Measurements from ENCODE around the gene PPP1R9A.
A peak's percentile ranks its signal among the peaks of the same experiment; 100 is the strongest.

The PPP1R9A gene

GRCh38 chr7:94907026-94907810 is at the start of gene PPP1R9A:
Gene PPP1R9A, plus strand, starts transcription at chr7:94907594. Its CDS starts 2,520 bp downstream, at chr7:94910114.
- H3K27ac Mint-ChIP-seq, result no peak within 1 kb of the TSS
- H3K36me3 Mint-ChIP-seq (ENCODE audit: low read depth), result no peaks in the 10 kb centered on the region
- peaks cover 47% of the 10 kb centered on the region for H3K27me3 Mint-ChIP-seq (ENCODE audit: low read depth)
- no peaks in the 10 kb centered on the region for H3K9me3 Mint-ChIP-seq
- no peak for DNase-seq (ENCODE audit: low spot score)
- H3K4me1 Mint-ChIP-seq (ENCODE audit: low read depth), result no peaks in the 10 kb centered on the region
- H3K4me3 Mint-ChIP-seq, result peak within 1 kb of the TSS; percentile 7

- Mint-ChIP-seq H3K4me3 (no peak overlapping the region), H3K27me3 (ENCODE audit: low read depth) (no peaks in the 10 kb centered on the region), H3K27ac (no peak overlapping the region), H3K36me3 (ENCODE audit: low read depth) (no peaks in the 10 kb centered on the region), H3K4me1 (ENCODE audit: low read depth) (no peaks in the 10 kb centered on the region), H3K9me3 (peaks cover 1% of the 10 kb centered on the region)
- no peak for DNase-seq (ENCODE audit: low spot score)
Measured at GRCh38 chr7:94871132-94871531, 36.3 kb upstream of the PPP1R9A start.

DNA sequence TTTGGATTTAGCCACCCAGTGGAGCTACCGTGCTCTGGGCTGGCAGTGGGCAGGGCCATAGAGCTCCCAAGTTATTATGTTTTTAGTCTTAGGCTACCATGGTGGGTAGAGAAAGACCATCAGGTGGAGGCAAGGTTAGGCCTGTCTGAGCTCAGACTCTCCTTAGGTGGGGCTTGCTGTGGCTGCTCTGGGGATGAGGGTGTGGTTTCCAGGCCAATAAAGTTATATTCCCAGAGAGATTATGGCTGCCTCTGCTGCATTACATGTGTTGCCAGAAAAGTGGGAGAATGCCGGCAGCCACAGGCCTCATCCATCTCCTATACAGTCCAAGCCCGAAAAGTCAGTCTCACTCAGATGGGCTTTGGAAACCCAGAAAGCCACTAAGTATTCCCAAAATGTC is 34.2 kb upstream of the PPP1R9A start:
- no peak for DNase-seq (ENCODE audit: low spot score)
- no peak overlapping the region for H3K27ac Mint-ChIP-seq
- no peaks in the 10 kb centered on the region for H3K36me3 Mint-ChIP-seq (ENCODE audit: low read depth)
- H3K9me3 Mint-ChIP-seq, result peaks cover 8% of the 10 kb centered on the region
- H3K4me3 Mint-ChIP-seq, result no peak overlapping the region
- H3K27me3 Mint-ChIP-seq (ENCODE audit: low read depth), result no peaks in the 10 kb centered on the region
- H3K4me1 Mint-ChIP-seq (ENCODE audit: low read depth), result no peaks in the 10 kb centered on the region

DNA sequence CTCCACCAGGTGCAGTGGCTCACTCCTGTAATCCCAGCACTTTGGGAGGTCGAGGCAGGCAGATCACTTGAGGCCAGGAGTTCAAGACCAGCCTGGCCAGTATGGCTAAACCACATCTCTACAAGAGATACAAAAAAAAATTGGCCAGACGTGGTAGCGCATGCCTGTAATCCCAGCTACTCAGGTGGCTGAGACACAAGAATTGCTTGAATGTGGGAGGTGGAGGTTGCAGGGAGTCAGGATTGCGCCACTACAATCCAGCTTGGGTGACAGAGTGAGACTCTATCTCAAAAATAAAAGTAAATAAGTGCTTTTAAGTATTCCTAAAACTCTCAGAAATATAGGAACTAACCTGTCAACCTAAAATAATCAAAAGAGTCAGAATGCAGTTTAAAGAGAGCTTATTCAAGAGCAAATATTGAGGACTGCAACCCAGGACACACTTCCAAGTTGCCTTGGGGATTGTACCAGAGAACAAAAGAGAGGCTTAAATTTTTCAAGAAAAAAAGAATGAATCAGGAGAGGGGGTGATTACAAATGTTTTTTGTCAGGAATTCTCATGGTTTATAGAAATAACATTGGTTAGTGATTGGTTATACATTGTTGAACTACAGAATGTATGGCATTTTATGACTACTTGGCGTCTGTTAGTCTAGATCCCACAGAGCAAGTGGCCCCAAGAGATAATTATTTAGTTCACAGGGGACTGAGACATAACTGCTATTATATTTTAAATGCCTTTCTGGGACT is 33.2 kb upstream of the PPP1R9A start:
- Mint-ChIP-seq H3K9me3 (peaks cover 8% of the 10 kb centered on the region), H3K27ac (no peak overlapping the region), H3K36me3 (ENCODE audit: low read depth) (no peaks in the 10 kb centered on the region)

GRCh38 chr7:94875201-94875600 is 32.2 kb upstream of the PPP1R9A start:
- Mint-ChIP-seq H3K4me1 (ENCODE audit: low read depth) (no peaks in the 10 kb centered on the region), H3K27me3 (ENCODE audit: low read depth) (no peaks in the 10 kb centered on the region), H3K9me3 (peaks cover 8% of the 10 kb centered on the region), H3K4me3 (no peak overlapping the region), H3K27ac (no peak overlapping the region), H3K36me3 (ENCODE audit: low read depth) (no peaks in the 10 kb centered on the region)
- no peak for DNase-seq (ENCODE audit: low spot score)

More for the DNA sequence above, 33.2 kb upstream of the PPP1R9A start:
- no peak overlapping the region for H3K4me3 Mint-ChIP-seq
- DNase-seq (ENCODE audit: low spot score), result no peak
- H3K27me3 Mint-ChIP-seq (ENCODE audit: low read depth), result no peaks in the 10 kb centered on the region
- H3K4me1 Mint-ChIP-seq (ENCODE audit: low read depth), result no peaks in the 10 kb centered on the region

- no peak for DNase-seq (ENCODE audit: low spot score)
- Mint-ChIP-seq H3K27me3 (ENCODE audit: low read depth) (no peaks in the 10 kb centered on the region), H3K36me3 (ENCODE audit: low read depth) (no peaks in the 10 kb centered on the region), H3K4me1 (ENCODE audit: low read depth) (no peaks in the 10 kb centered on the region), H3K9me3 (peaks cover 8% of the 10 kb centered on the region), H3K4me3 (no peak overlapping the region), H3K27ac (no peak overlapping the region)
Measured at GRCh38 chr7:94877731-94878670, 29.4 kb upstream of the PPP1R9A start.

GRCh38 chr7:94882891-94883290 is 24.5 kb upstream of the PPP1R9A start:
- Mint-ChIP-seq H3K36me3 (ENCODE audit: low read depth) (no peaks in the 10 kb centered on the region), H3K27me3 (ENCODE audit: low read depth) (no peaks in the 10 kb centered on the region), H3K27ac (no peak overlapping the region), H3K4me1 (ENCODE audit: low read depth) (no peaks in the 10 kb centered on the region), H3K9me3 (peaks cover under 1% of the 10 kb centered on the region), H3K4me3 (no peak overlapping the region)
- no peak for DNase-seq (ENCODE audit: low spot score)

GRCh38 chr7:94883616-94884015 is 23.8 kb upstream of the PPP1R9A start:
- H3K4me1 Mint-ChIP-seq (ENCODE audit: low read depth), result no peaks in the 10 kb centered on the region
- no peak for DNase-seq (ENCODE audit: low spot score)
- no peaks in the 10 kb centered on the region for H3K36me3 Mint-ChIP-seq (ENCODE audit: low read depth)
- H3K27me3 Mint-ChIP-seq (ENCODE audit: low read depth), result no peaks in the 10 kb centered on the region
- no peak overlapping the region for H3K27ac Mint-ChIP-seq
- H3K9me3 Mint-ChIP-seq, result no peaks in the 10 kb centered on the region
- no peak overlapping the region for H3K4me3 Mint-ChIP-seq

- Mint-ChIP-seq H3K27ac (no peak overlapping the region), H3K4me3 (no peak overlapping the region), H3K9me3 (no peaks in the 10 kb centered on the region), H3K36me3 (ENCODE audit: low read depth) (no peaks in the 10 kb centered on the region), H3K4me1 (ENCODE audit: low read depth) (no peaks in the 10 kb centered on the region), H3K27me3 (ENCODE audit: low read depth) (no peaks in the 10 kb centered on the region)
- DNase-seq (ENCODE audit: low spot score), result no peak
Measured at GRCh38 chr7:94888551-94888950, 18.8 kb upstream of the PPP1R9A start.

GRCh38 chr7:94888995-94889523 is 18.3 kb upstream of the PPP1R9A start:
- no peaks in the 10 kb centered on the region for H3K4me1 Mint-ChIP-seq (ENCODE audit: low read depth)
- H3K36me3 Mint-ChIP-seq (ENCODE audit: low read depth), result no peaks in the 10 kb centered on the region
- DNase-seq (ENCODE audit: low spot score), result no peak
- no peak overlapping the region for H3K27ac Mint-ChIP-seq
- H3K4me3 Mint-ChIP-seq, result no peak overlapping the region
- H3K27me3 Mint-ChIP-seq (ENCODE audit: low read depth), result no peaks in the 10 kb centered on the region
- no peaks in the 10 kb centered on the region for H3K9me3 Mint-ChIP-seq

- Mint-ChIP-seq H3K4me1 (ENCODE audit: low read depth) (no peaks in the 10 kb centered on the region), H3K27ac (no peak overlapping the region), H3K4me3 (no peak overlapping the region), H3K36me3 (ENCODE audit: low read depth) (no peaks in the 10 kb centered on the region), H3K27me3 (ENCODE audit: low read depth) (no peaks in the 10 kb centered on the region), H3K9me3 (no peaks in the 10 kb centered on the region)
- DNase-seq (ENCODE audit: low spot score), result no peak
Measured at GRCh38 chr7:94890216-94890615, 17.2 kb upstream of the PPP1R9A start.

DNA sequence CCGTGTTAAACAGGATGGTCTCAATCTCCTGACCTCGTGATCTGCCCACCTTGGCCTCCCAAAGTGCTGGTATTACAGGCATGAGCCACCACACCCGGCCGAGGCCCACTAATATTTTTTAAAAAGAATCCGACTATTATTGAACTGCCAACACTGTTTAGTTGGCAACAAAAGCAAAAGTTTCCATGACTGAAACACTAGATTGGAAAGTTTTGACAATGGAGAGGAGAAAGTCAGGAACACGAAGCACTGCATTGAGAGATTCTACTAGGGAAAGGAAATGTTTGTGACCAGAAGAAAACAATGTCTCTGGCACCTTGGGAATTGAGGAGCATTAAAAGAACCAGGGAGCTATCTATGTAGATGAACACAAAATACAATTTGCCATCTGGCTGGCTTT is 13.7 kb upstream of the PPP1R9A start:
- Mint-ChIP-seq H3K4me1 (ENCODE audit: low read depth) (no peaks in the 10 kb centered on the region), H3K27me3 (ENCODE audit: low read depth) (no peaks in the 10 kb centered on the region), H3K36me3 (ENCODE audit: low read depth) (no peaks in the 10 kb centered on the region), H3K9me3 (no peaks in the 10 kb centered on the region), H3K27ac (no peak overlapping the region), H3K4me3 (no peak overlapping the region)
- DNase-seq (ENCODE audit: low spot score), result no peak

- no peaks in the 10 kb centered on the region for H3K9me3 Mint-ChIP-seq
- H3K27ac Mint-ChIP-seq, result no peak overlapping the region
- H3K4me3 Mint-ChIP-seq, result no peak overlapping the region
- H3K27me3 Mint-ChIP-seq (ENCODE audit: low read depth), result no peaks in the 10 kb centered on the region
- H3K4me1 Mint-ChIP-seq (ENCODE audit: low read depth), result no peaks in the 10 kb centered on the region
- DNase-seq (ENCODE audit: low spot score), result no peak
- no peaks in the 10 kb centered on the region for H3K36me3 Mint-ChIP-seq (ENCODE audit: low read depth)
Measured at GRCh38 chr7:94897541-94897940, 9.9 kb upstream of the PPP1R9A start.
